C1 segment of cervical spinal cord (tissue), 14 donors: ENCODE results near the gene TSPAN18.

Experiments used
- DNase-seq, 14 donors: peaks; one replicate each; lab custom pipeline; 2025; lab: John Stamatoyannopoulos, UW

Gene TSPAN18

GRCh38 chr11:44711113-44711786, 15.5 kb upstream of the TSPAN18 start:
- DNase-seq, result peak in 1 of 14 donors; percentile 81

- peak in 3 of 14 donors; percentile 9 to 98 (median 33) for DNase-seq
Observed at GRCh38 chr11:44711787-44712608, 14.8 kb upstream of the TSPAN18 start.

- DNase-seq, result no peak
Observed at GRCh38 chr11:44713022-44713421, 13.7 kb upstream of the TSPAN18 start.

GRCh38 chr11:44716256-44716655, 10.5 kb upstream of the TSPAN18 start:
- no peak for DNase-seq

GRCh38 chr11:44718057-44718456, 8.7 kb upstream of the TSPAN18 start:
- DNase-seq, result no peak

- no peak for DNase-seq
Observed at GRCh38 chr11:44718612-44719390, 8.0 kb upstream of the TSPAN18 start.

- no peak for DNase-seq
Observed at GRCh38 chr11:44725016-44725685, 1.6 kb upstream of the TSPAN18 start.

- DNase-seq, result no peak
Observed at GRCh38 chr11:44725757-44726282, 942 bp upstream of the TSPAN18 start.

- DNase-seq, result no peak
Observed at GRCh38 chr11:44727114-44727372, 281 bp downstream of the TSPAN18 start.

GRCh38 chr11:44727373-44728287, 868 bp downstream of the TSPAN18 start:
- DNase-seq, result peak in 12 of 14 donors; percentile 11 to 78 (median 40)

- peak in 1 of 14 donors; percentile 42 for DNase-seq
Observed at GRCh38 chr11:44728491-44728910, 1.7 kb downstream of the TSPAN18 start.

GRCh38 chr11:44729063-44729462, 2.3 kb downstream of the TSPAN18 start:
- DNase-seq, result no peak

GRCh38 chr11:44729713-44730112, 3.0 kb downstream of the TSPAN18 start:
- DNase-seq, result no peak

GRCh38 chr11:44730775-44731174, 4.0 kb downstream of the TSPAN18 start:
- DNase-seq, result no peak

GRCh38 chr11:44731685-44732430, 5.1 kb downstream of the TSPAN18 start:
- DNase-seq, result no peak

GRCh38 chr11:44732564-44732963, 5.8 kb downstream of the TSPAN18 start:
- DNase-seq, result no peak

- DNase-seq, result no peak
Observed at GRCh38 chr11:44733877-44734276, 7.1 kb downstream of the TSPAN18 start.

GRCh38 chr11:44734843-44735381, 8.2 kb downstream of the TSPAN18 start:
- DNase-seq, result no peak

- DNase-seq, result no peak
Observed at GRCh38 chr11:44736791-44737190, 10.0 kb downstream of the TSPAN18 start.
